Activated CD4-positive, alpha-beta memory T cell treated with anti-CD3 and anti-CD28 coated beads, Interleukin-2, amount 10 ng/mL, durations not matched to agents 7 days and 5 days (primary cell): ENCODE measurements around the gene TOE1. TPM values are rescaled to one million over a fixed set of nuclear protein-coding genes. Genes with fewer than 3 reads are reported as not detected.
"Not testable (repeated sequence)": the region's sequence is repeated elsewhere in the genome, so short reads cannot be mapped to it uniquely, and the experiment has no call there.

Experiments used
- CTCF ChIA-PET: fragments of 350-600 bp; sonication (Branson Sonifier 250); formaldehyde crosslinking; loops from one replicate; lab custom pipeline; 2021; ENCODE audit warnings: antibody characterized with exemption, inconsistent platforms; lab: Charles Lee
- POLR2A ChIA-PET: fragments of 350-600 bp; sonication (Branson Sonifier 250); formaldehyde crosslinking; loops from one replicate; lab custom pipeline; 2021; ENCODE audit warnings: antibody characterized with exemption; lab: Charles Lee
- DNase-seq: peaks from one replicate; pipeline ENCODE4 v3.0.0-alpha.2; 2020
- H3K27ac Mint-ChIP-seq: one replicate; pipeline ENCODE4 v1.8.0; 2021; ENCODE audit warnings: mild to moderate bottlenecking, mixed read lengths
- H3K27me3 Mint-ChIP-seq: one replicate; pipeline ENCODE4 v1.8.0; 2021; ENCODE audit warnings: mixed read lengths
- H3K36me3 Mint-ChIP-seq: one replicate; pipeline ENCODE4 v1.8.0; 2021; ENCODE audit warnings: low read depth, mixed read lengths
- H3K4me1 Mint-ChIP-seq: one replicate; pipeline ENCODE4 v1.8.0; 2021; ENCODE audit warnings: mixed read lengths
- H3K4me3 Mint-ChIP-seq: one replicate; pipeline ENCODE4 v1.8.0; 2021; ENCODE audit warnings: mild to moderate bottlenecking, mixed read lengths
- H3K9me3 Mint-ChIP-seq: one replicate; pipeline ENCODE4 v1.8.0; 2021; ENCODE audit warnings: mixed read lengths
- total RNA-seq, 2 experiments: library from RNA; stranded (reverse); gene quantifications; one replicate each; pipeline ENCODE4 v1.2.3, GENCODE V29; 2021

Gene TOE1
- total RNA-seq, 2 experiments from 2014 or later = 16.6 to 18.3 TPM

- peaks cover 29% of the 10 kb centered on the region for H3K4me1 Mint-ChIP-seq
- H3K36me3 Mint-ChIP-seq = peaks cover 47% of the 10 kb centered on the region
- H3K9me3 Mint-ChIP-seq = no peaks in the 10 kb centered on the region
- no peak overlapping the region for H3K27ac Mint-ChIP-seq
- no peak overlapping the region for H3K4me3 Mint-ChIP-seq
- ChIA-PET POLR2A (interaction anchor here (1.2 to 1.5 kb wide), 2 partner anchors 11 to 20 kb away, joined by 3 to 4 read pairs; no protein-coding TSS in a partner anchor), CTCF (interaction anchor here (1.1 to 1.9 kb wide), 3 partner anchors 15 to 148 kb away, joined by 4 read pairs; no protein-coding TSS in a partner anchor)
- no peak for DNase-seq
- no peaks in the 10 kb centered on the region for H3K27me3 Mint-ChIP-seq
Measured at GRCh38 chr1:45345014-45345413, 5.0 kb downstream of the TOE1 start.

GRCh38 chr1:45346473-45346872 lies 6.5 kb downstream of the TOE1 start:
- H3K27me3 Mint-ChIP-seq = no peaks in the 10 kb centered on the region
- ChIA-PET POLR2A (interaction anchor here (1.0 to 1.5 kb wide), 3 partner anchors 21 to 625 kb away, joined by 3 read pairs; partner anchors contain the start of genes CCDC163 and MMACHC), CTCF (interaction anchor here (1.9 to 4.6 kb wide), 2 partner anchors 14 to 146 kb away, joined by 4 to 23 read pairs; partner anchors contain the start of gene TESK2)
- no peaks in the 10 kb centered on the region for H3K9me3 Mint-ChIP-seq
- peaks cover 44% of the 10 kb centered on the region for H3K36me3 Mint-ChIP-seq
- H3K27ac Mint-ChIP-seq = no peak overlapping the region
- no peak overlapping the region for H3K4me3 Mint-ChIP-seq
- no peak for DNase-seq
- H3K4me1 Mint-ChIP-seq = peaks cover 27% of the 10 kb centered on the region

GRCh38 chr1:45348020-45348419 lies 8.1 kb downstream of the TOE1 start:
- Mint-ChIP-seq H3K4me1 (peaks cover 13% of the 10 kb centered on the region), H3K4me3 (no peak overlapping the region), H3K9me3 (no peaks in the 10 kb centered on the region), H3K27ac (no peak overlapping the region), H3K27me3 (no peaks in the 10 kb centered on the region), H3K36me3 (peaks cover 28% of the 10 kb centered on the region)
- no peak for DNase-seq
- ChIA-PET POLR2A (interaction anchor here (0.8 to 6.4 kb wide), 5 partner anchors 8 to 222 kb away, joined by 3 to 58 read pairs (median 3); partner anchors contain the start of genes MUTYH, PRDX1 and TOE1), CTCF (interaction anchor here (0.6 to 4.6 kb wide), 4 partner anchors 12 to 546 kb away, joined by 4 to 23 read pairs (median 4); partner anchors contain the start of gene TESK2)

- H3K36me3 Mint-ChIP-seq = peaks cover 23% of the 10 kb centered on the region
- POLR2A ChIA-PET = interaction anchor here (0.8 to 6.4 kb wide), 7 partner anchors 8 to 529 kb away, joined by 3 to 58 read pairs (median 3); partner anchors contain the start of genes MUTYH, PRDX1 and TOE1
- H3K4me1 Mint-ChIP-seq = peaks cover 12% of the 10 kb centered on the region
- no peak overlapping the region for H3K27ac Mint-ChIP-seq
- H3K9me3 Mint-ChIP-seq = no peaks in the 10 kb centered on the region
- H3K27me3 Mint-ChIP-seq = no peaks in the 10 kb centered on the region
- H3K4me3 Mint-ChIP-seq = no peak overlapping the region
- CTCF ChIA-PET = interaction anchor here (0.6 to 4.6 kb wide), 2 partner anchors 144 to 546 kb away, joined by 5 to 23 read pairs; partner anchors contain the start of gene TESK2
- DNase-seq = no peak
Measured at GRCh38 chr1:45348609-45348965, 8.6 kb downstream of the TOE1 start.

- Mint-ChIP-seq H3K36me3 (peaks cover 18% of the 10 kb centered on the region), H3K27me3 (no peaks in the 10 kb centered on the region), H3K27ac (peak overlapping the region; percentile 32), H3K4me1 (peaks cover 12% of the 10 kb centered on the region), H3K9me3 (no peaks in the 10 kb centered on the region), H3K4me3 (no peak overlapping the region)
- CTCF ChIA-PET = interaction anchor here (4.6 kb wide), 1 partner anchor 143 kb away, joined by 23 read pairs; the partner anchor contains the start of gene TESK2
- POLR2A ChIA-PET = interaction anchor here (0.8 to 6.4 kb wide), 7 partner anchors 9 to 530 kb away, joined by 3 to 58 read pairs (median 3); partner anchors contain the start of genes HECTD3, MUTYH, PRDX1 and TOE1
- DNase-seq = no peak
Measured at GRCh38 chr1:45348966-45349677, 9.2 kb downstream of the TOE1 start.

GRCh38 chr1:45351508-45351907 lies 11.5 kb downstream of the TOE1 start:
- DNase-seq = no peak
- peaks cover 12% of the 10 kb centered on the region for H3K4me1 Mint-ChIP-seq
- ChIA-PET POLR2A (interaction anchor here (6.4 kb wide), 1 partner anchor 11 kb away, joined by 58 read pairs; the partner anchor contains the start of genes MUTYH and TOE1), CTCF (interaction anchor here (0.6 to 0.9 kb wide), 2 partner anchors 9 to 166 kb away, joined by 3 read pairs; no protein-coding TSS in a partner anchor)
- no peak overlapping the region for H3K4me3 Mint-ChIP-seq
- peaks cover 2% of the 10 kb centered on the region for H3K36me3 Mint-ChIP-seq
- no peak overlapping the region for H3K27ac Mint-ChIP-seq
- H3K9me3 Mint-ChIP-seq = no peaks in the 10 kb centered on the region
- no peaks in the 10 kb centered on the region for H3K27me3 Mint-ChIP-seq

GRCh38 chr1:45353685-45354084 lies 13.7 kb downstream of the TOE1 start:
- POLR2A ChIA-PET = no interaction called here
- Mint-ChIP-seq H3K9me3 (no peaks in the 10 kb centered on the region), H3K4me3 (no peak overlapping the region)

GRCh38 chr1:45354838-45355237 lies 14.9 kb downstream of the TOE1 start:
- Mint-ChIP-seq H3K36me3 (no peaks in the 10 kb centered on the region), H3K4me3 (no peak overlapping the region), H3K27ac (no peak overlapping the region), H3K9me3 (no peaks in the 10 kb centered on the region), H3K27me3 (no peaks in the 10 kb centered on the region), H3K4me1 (peaks cover 11% of the 10 kb centered on the region)
- DNase-seq = no peak
- ChIA-PET POLR2A (interaction anchor here (1.0 to 1.8 kb wide), 2 partner anchors 11 to 15 kb away, joined by 5 read pairs; partner anchors contain the start of genes MUTYH and TOE1), CTCF (interaction anchor here (12.1 kb wide), 1 partner anchor 138 kb away, joined by 140 read pairs; the partner anchor contains the start of gene TESK2)

More at GRCh38 chr1:45353685-45354084, 13.7 kb downstream of the TOE1 start:
- no peak overlapping the region for H3K27ac Mint-ChIP-seq
- H3K36me3 Mint-ChIP-seq = no peaks in the 10 kb centered on the region
- DNase-seq = no peak
- H3K27me3 Mint-ChIP-seq = no peaks in the 10 kb centered on the region
- peaks cover 12% of the 10 kb centered on the region for H3K4me1 Mint-ChIP-seq
- CTCF ChIA-PET = no interaction called here

GRCh38 chr1:45355683-45356082 lies 15.7 kb downstream of the TOE1 start:
- Mint-ChIP-seq H3K27ac (no peak overlapping the region), H3K4me1 (peaks cover 12% of the 10 kb centered on the region), H3K9me3 (no peaks in the 10 kb centered on the region), H3K36me3 (no peaks in the 10 kb centered on the region), H3K4me3 (no peak overlapping the region), H3K27me3 (no peaks in the 10 kb centered on the region)
- POLR2A ChIA-PET = interaction anchor here (0.8 to 1.8 kb wide), 3 partner anchors 10 to 16 kb away, joined by 4 to 5 read pairs (median 5); partner anchors contain the start of genes MUTYH and TOE1
- DNase-seq = no peak
- CTCF ChIA-PET = interaction anchor here (0.6 to 12.1 kb wide), 2 partner anchors 137 to 283 kb away, joined by 3 to 140 read pairs; partner anchors contain the start of gene TESK2

GRCh38 chr1:45356186-45356585 lies 16.2 kb downstream of the TOE1 start:
- H3K27me3 Mint-ChIP-seq = no peaks in the 10 kb centered on the region
- no peak overlapping the region for H3K4me3 Mint-ChIP-seq
- no peak for DNase-seq
- H3K36me3 Mint-ChIP-seq = no peaks in the 10 kb centered on the region
- no peak overlapping the region for H3K27ac Mint-ChIP-seq
- POLR2A ChIA-PET = interaction anchor here (0.8 to 1.8 kb wide), 2 partner anchors 11 to 12 kb away, joined by 4 to 5 read pairs; no protein-coding TSS in a partner anchor
- peaks cover 8% of the 10 kb centered on the region for H3K4me1 Mint-ChIP-seq
- H3K9me3 Mint-ChIP-seq = no peaks in the 10 kb centered on the region
- CTCF ChIA-PET = interaction anchor here (0.6 to 12.1 kb wide), 4 partner anchors 12 to 282 kb away, joined by 3 to 140 read pairs (median 3); partner anchors contain the start of gene TESK2

GRCh38 chr1:45359882-45360513 lies 20.0 kb downstream of the TOE1 start:
- ChIA-PET CTCF (interaction anchor here (0.7 to 12.1 kb wide), 12 partner anchors 8 to 223 kb away, joined by 3 to 140 read pairs (median 4); partner anchors contain the start of genes MMACHC, MUTYH, NASP and TESK2), POLR2A (interaction anchor here (0.7 to 3.0 kb wide), 5 partner anchors 20 to 328 kb away, joined by 3 to 12 read pairs (median 3); partner anchors contain the start of genes CCDC163, MMACHC, MUTYH and TMEM69)
- H3K36me3 Mint-ChIP-seq = no peaks in the 10 kb centered on the region
- no peak overlapping the region for H3K27ac Mint-ChIP-seq
- peak; percentile 58 for DNase-seq
- H3K27me3 Mint-ChIP-seq = no peaks in the 10 kb centered on the region
- no peaks in the 10 kb centered on the region for H3K9me3 Mint-ChIP-seq
- peaks cover 6% of the 10 kb centered on the region for H3K4me1 Mint-ChIP-seq
- H3K4me3 Mint-ChIP-seq = no peak overlapping the region

GRCh38 chr1:45360981-45361380 lies 21.0 kb downstream of the TOE1 start:
- CTCF ChIA-PET = interaction anchor here (1.0 to 12.1 kb wide), 4 partner anchors 9 to 209 kb away, joined by 3 to 140 read pairs (median 4); partner anchors contain the start of genes MMACHC and TESK2
- H3K4me1 Mint-ChIP-seq, H3K27me3 Mint-ChIP-seq, H3K36me3 Mint-ChIP-seq, H3K27ac Mint-ChIP-seq, H3K4me3 Mint-ChIP-seq, H3K9me3 Mint-ChIP-seq, DNase-seq: not testable (repeated sequence)
- POLR2A ChIA-PET = interaction anchor here (0.7 to 3.0 kb wide), 5 partner anchors 21 to 327 kb away, joined by 3 to 12 read pairs (median 3); partner anchors contain the start of genes CCDC163, MMACHC, MUTYH and TMEM69
